CD14-positive monocyte (primary cell): ENCODE results near the gene IFFO2. TPM values are rescaled to one million over a fixed set of nuclear protein-coding genes. Genes with fewer than 3 reads are reported as not detected.

ENCODE experiments used
- DNase-seq, 3 donors: peaks; one replicate each; pipeline ENCODE4 v3.0.0-alpha.2; 2011 to 2022
- H2AFZ ChIP-seq: 2 replicates; pipeline ENCODE4 v1.6.0; 2012; ENCODE audit warnings: mild to moderate bottlenecking, low read depth, low read length, inconsistent platforms; ENCODE audit not compliant: insufficient read depth, poor library complexity, severe bottlenecking
- H3K27ac ChIP-seq, 2 donors: 1 replicate in 1 of 2; 2 replicates in 1 of 2; pipeline ENCODE4 v1.5.1; 2012 to 2013; ENCODE audit warnings: low read length in 2 of 2, control low read depth in 1 of 2, inconsistent platforms in 1 of 2, low read depth in 1 of 2, mild to moderate bottlenecking in 1 of 2
- H3K27me3 ChIP-seq, 2 donors: one replicate each; pipeline versions ENCODE4 v1.6.0 to v1.6.1; 2011 to 2013; ENCODE audit warnings: low read length in 2 of 2; ENCODE audit not compliant: control insufficient read depth in 2 of 2, insufficient read depth in 2 of 2
- H3K36me3 ChIP-seq, 2 donors: replicated peaks in 1 of 2; 1 replicate in 1 of 2; 2 replicates in 1 of 2; pipeline versions ENCODE4 v1.5.1 to v1.6.1; 2012 to 2013; ENCODE audit warnings: low read length in 2 of 2, control low read depth in 1 of 2, inconsistent platforms in 1 of 2, mild to moderate bottlenecking in 1 of 2; ENCODE audit not compliant: insufficient read depth in 2 of 2, control insufficient read depth in 1 of 2
- H3K4me1 ChIP-seq, 2 donors: 1 replicate in 1 of 2; 2 replicates in 1 of 2; pipeline versions ENCODE4 v1.5.1 to v1.6.1; 2012 to 2013; ENCODE audit warnings: low read length in 2 of 2, control low read depth in 1 of 2, inconsistent platforms in 1 of 2, mild to moderate bottlenecking in 1 of 2, moderate library complexity in 1 of 2; ENCODE audit not compliant: insufficient read depth in 2 of 2, control insufficient read depth in 1 of 2
- H3K4me2 ChIP-seq: replicated peaks from 2 replicates; pipeline ENCODE3; 2012; ENCODE audit warnings: low read length, moderate library complexity, mild to moderate bottlenecking; ENCODE audit not compliant: poor library complexity, severe bottlenecking; ENCODE audit errors: extremely low read depth
- H3K4me3 ChIP-seq, 3 experiments: fragments of 200-600 bp in 1 of 3; sonication (generic) in 1 of 3; replicated peaks in 1 of 3; 1 replicate in 2 of 3; 2 replicates in 1 of 3; pipeline ENCODE4 v1.5.1; 2011 to 2013; ENCODE audit warnings: low read length in 3 of 3, mild to moderate bottlenecking in 3 of 3, control low read depth in 2 of 3, low read depth in 2 of 3, inconsistent platforms in 1 of 3, moderate library complexity in 1 of 3
- H3K79me2 ChIP-seq: 2 replicates; pipeline ENCODE4 v1.6.0; 2012; ENCODE audit warnings: mild to moderate bottlenecking, control low read depth, inconsistent platforms, low read length, moderate library complexity; ENCODE audit not compliant: insufficient read depth
- H3K9ac ChIP-seq: 2 replicates; pipeline ENCODE4 v1.6.0; 2017; ENCODE audit warnings: low read length, mild to moderate bottlenecking; ENCODE audit not compliant: insufficient read depth, poor library complexity, severe bottlenecking
- H3K9me3 ChIP-seq, 2 donors: replicated peaks in 1 of 2; 1 replicate in 1 of 2; 2 replicates in 1 of 2; pipeline versions ENCODE4 v1.5.1 to v1.6.1; 2012 to 2013; ENCODE audit warnings: low read length in 2 of 2, control low read depth in 1 of 2; ENCODE audit not compliant: control insufficient read depth in 1 of 2, insufficient read depth in 1 of 2
- H4K20me1 ChIP-seq: 2 replicates; pipeline ENCODE4 v1.6.0; 2012; ENCODE audit warnings: mild to moderate bottlenecking, low read length, control low read depth, moderate library complexity; ENCODE audit not compliant: insufficient read depth
- H3K27ac Mint-ChIP-seq, 7 donors: one replicate each; pipeline ENCODE4 v1.8.0; 2020; ENCODE audit warnings: mild to moderate bottlenecking in 7 of 7, mixed read lengths in 7 of 7, moderate library complexity in 6 of 7, inconsistent platforms in 2 of 7
- H3K27me3 Mint-ChIP-seq, 3 donors: one replicate each; pipeline ENCODE4 v1.8.0; 2021 to 2022; ENCODE audit warnings: low read depth in 3 of 3, mild to moderate bottlenecking in 3 of 3, mixed read lengths in 3 of 3, moderate library complexity in 3 of 3, inconsistent platforms in 1 of 3
- H3K36me3 Mint-ChIP-seq, 2 donors: one replicate each; pipeline ENCODE4 v1.8.0; 2020; ENCODE audit warnings: mixed read lengths in 2 of 2, inconsistent platforms in 1 of 2, mild to moderate bottlenecking in 1 of 2
- H3K4me1 Mint-ChIP-seq: one replicate; pipeline ENCODE4 v1.8.0; 2020; ENCODE audit warnings: mild to moderate bottlenecking, mixed read lengths
- H3K4me3 Mint-ChIP-seq, 2 donors: one replicate each; pipeline ENCODE4 v1.8.0; 2020; ENCODE audit warnings: mild to moderate bottlenecking in 2 of 2, mixed read lengths in 2 of 2, moderate library complexity in 1 of 2
- H3K9me3 Mint-ChIP-seq, 7 donors: one replicate each; pipeline ENCODE4 v1.8.0; 2020 to 2022; ENCODE audit warnings: mixed read lengths in 7 of 7, mild to moderate bottlenecking in 6 of 7, moderate library complexity in 6 of 7, inconsistent platforms in 2 of 7
- CTCF ChIP-seq: fragments of 200-600 bp; IDR thresholded peaks from one replicate; pipeline ENCODE4 v1.8.0; 2022; ENCODE audit warnings: antibody characterized with exemption, mild to moderate bottlenecking
- WGBS: methylation state at CpG from one replicate; pipeline ENCODE4 v1.1.5; 2013; ENCODE audit warnings: missing lambda C conversion rate; ENCODE audit not compliant: insufficient coverage; 5-methylcytosine and 5-hydroxymethylcytosine counted together
- intact Hi-C, 2 donors: fragments of 100-400 bp; cut with micrococcal nuclease; formaldehyde crosslinking; loops; one replicate each; pipeline versions ENCODE4 v1.15.0 to v1.15.1; 2023
- polyA plus RNA-seq, 3 donors: library from polyadenylated mRNA; depleted of rRNA in 1 of 3; unstranded in 2 of 3; stranded (reverse) in 1 of 3; fragments of 300-500 nt in 2 of 3; fragments of >200 nt in 1 of 3; fragmentation: Illumina TruSeq in 2 of 3; gene quantifications; 1 replicate in 2 of 3; 2 replicates in 1 of 3; pipeline ENCODE4 v1.2.3, GENCODE V29; 2012 to 2021

The IFFO2 gene
- polyA plus RNA-seq, 3 donors, result 0.78 to 17.5 (median 0.94) TPM

- Mint-ChIP-seq H3K9me3 (no peaks in the 10 kb centered on the region), H3K4me3 (no peak overlapping the region), H3K4me1 (peaks cover 10% of the 10 kb centered on the region), H3K36me3 (peaks cover 21 to 33% of the 10 kb centered on the region in 2 donors), H3K27me3 (peaks cover 0 to 5% (median 4%) of the 10 kb centered on the region in 3 donors), H3K27ac (no peak overlapping the region)
- H3K36me3 ChIP-seq, result peaks cover 21 to 27% of the 10 kb centered on the region in 2 donors
- no peaks in the 10 kb centered on the region for H3K9me3 ChIP-seq
- no peak overlapping the region for H3K27ac ChIP-seq
- no peaks in the 10 kb centered on the region for H3K79me2 ChIP-seq
- H4K20me1 ChIP-seq, result no peaks in the 10 kb centered on the region
- H3K9ac ChIP-seq, result no peak overlapping the region
- no peak overlapping the region for H3K4me2 ChIP-seq
- WGBS, result 97% methylated on average over 5 of the region's 6 CpGs
- H2AFZ ChIP-seq, result no peak overlapping the region
- intact Hi-C loops, result no loop called here
- no peak for TF ChIP-seq CTCF
- DNase-seq, result no peak
- H3K27me3 ChIP-seq, result no peaks in the 10 kb centered on the region
- no peak overlapping the region for H3K4me3 ChIP-seq
- H3K4me1 ChIP-seq, result no peaks in the 10 kb centered on the region
Observed at GRCh38 chr1:18874036-18874435, 82.4 kb downstream of the IFFO2 start.

- Mint-ChIP-seq H3K27me3 (peaks cover 4 to 8% (median 7%) of the 10 kb centered on the region in 3 donors), H3K4me1 (peaks cover 10% of the 10 kb centered on the region), H3K4me3 (no peak overlapping the region), H3K27ac (peak overlapping the region in 1 of 7 donors; percentile 17), H3K9me3 (no peaks in the 10 kb centered on the region), H3K36me3 (peaks cover 18 to 25% of the 10 kb centered on the region in 2 donors)
- WGBS, result 91% methylated on average over 8 of the region's 8 CpGs
- Histone ChIP-seq H3K79me2 (no peaks in the 10 kb centered on the region), H3K9me3 (no peaks in the 10 kb centered on the region), H3K4me1 (no peaks in the 10 kb centered on the region), H3K9ac (no peak overlapping the region), H3K36me3 (peaks cover 13 to 27% of the 10 kb centered on the region in 2 donors), H4K20me1 (no peaks in the 10 kb centered on the region), H3K4me3 (no peak overlapping the region), H3K27me3 (no peaks in the 10 kb centered on the region), H3K4me2 (no peak overlapping the region), H3K27ac (no peak overlapping the region), H2AFZ (no peak overlapping the region)
- intact Hi-C loops, result no loop called here
- TF ChIP-seq CTCF, result no peak
- DNase-seq, result no peak
Observed at GRCh38 chr1:18872071-18872611, 84.3 kb downstream of the IFFO2 start.
